HepG2 (cell line): ENCODE results near the gene HOXA5. TPM values are rescaled to one million over a fixed set of nuclear protein-coding genes. Genes with fewer than 3 reads are reported as not detected.

ENCODE experiments used
- FOXM1 ChIP-seq: sonication (generic); formaldehyde crosslinking; IDR thresholded peaks from 2 replicates; pipeline ENCODE4 v1.5.0; 2020; ENCODE audit warnings: missing genetic modification reagents
- GMEB1 ChIP-seq: sonication (generic); formaldehyde crosslinking; IDR thresholded peaks from 2 replicates; pipeline ENCODE4 v1.5.1; 2020; ENCODE audit warnings: missing genetic modification reagents, mild to moderate bottlenecking, borderline replicate concordance
- PAXIP1 ChIP-seq: sonication (generic); formaldehyde crosslinking; conservative IDR thresholded peaks from 2 replicates; pipeline ENCODE4 v1.4.0; 2020; ENCODE audit warnings: mild to moderate bottlenecking, missing genetic modification reagents, moderate library complexity
- POLR2A ChIP-seq, 2 experiments: IDR thresholded peaks; 2 replicates each; pipeline ENCODE4 v1.6.1; 2011; ENCODE audit warnings: low read depth in 2 of 2, low read length in 2 of 2, mild to moderate bottlenecking in 1 of 2, moderate library complexity in 1 of 2; ENCODE audit not compliant: insufficient read depth in 1 of 2
- ZNF407 ChIP-seq: sonication (generic); formaldehyde crosslinking; IDR thresholded peaks from one replicate; pipeline ENCODE4 v1.5.1; 2020; ENCODE audit warnings: mild to moderate bottlenecking, missing genetic modification reagents; ENCODE audit errors: not compliant biosample characterization
- polyA plus RNA-seq, 8 experiments: library from polyadenylated mRNA; depleted of rRNA in 3 of 8; stranded (reverse) in 7 of 8; unstranded in 1 of 8; fragments of >200 nt; fragmentation: Illumina TruSeq in 4 of 8; extraction: Trizol in 4 of 8; gene quantifications; 2 replicates each; pipeline versions ENCODE4 v1.2.1 to v1.2.3, GENCODE V29; 2011 to 2016; ENCODE audit warnings: low read depth in 4 of 8, missing spikeins in 1 of 8, mixed read lengths in 1 of 8; ENCODE audit not compliant: insufficient read depth in 1 of 8
- total RNA-seq, 5 experiments: library from RNA; depleted of rRNA; stranded (reverse); fragments of >200 nt; fragmentation: Illumina TruSeq; extraction: Trizol; gene quantifications; 2 replicates each; pipeline ENCODE4 v1.2.3, GENCODE V29; 2016; ENCODE audit warnings: low read depth in 1 of 5
- TF ChIP-seq, protein P1 (sequence below): sonication (generic); formaldehyde crosslinking; IDR thresholded peaks from 2 replicates; pipeline ENCODE4 v1.4.0; 2020; ENCODE audit warnings: missing genetic modification reagents, borderline replicate concordance
- TF ChIP-seq, protein P2 (sequence below): sonication (generic); formaldehyde crosslinking; IDR thresholded peaks from 2 replicates; pipeline ENCODE4 v1.8.0; 2022; ENCODE audit warnings: mild to moderate bottlenecking, missing genetic modification reagents

Gene HOXA5
- total and polyA plus RNA-seq, 2 of the 13 experiments (the other 11 are each of a cell fraction or from before 2014, with no cell fraction given): 3.2 to 3.6 TPM

DNA sequence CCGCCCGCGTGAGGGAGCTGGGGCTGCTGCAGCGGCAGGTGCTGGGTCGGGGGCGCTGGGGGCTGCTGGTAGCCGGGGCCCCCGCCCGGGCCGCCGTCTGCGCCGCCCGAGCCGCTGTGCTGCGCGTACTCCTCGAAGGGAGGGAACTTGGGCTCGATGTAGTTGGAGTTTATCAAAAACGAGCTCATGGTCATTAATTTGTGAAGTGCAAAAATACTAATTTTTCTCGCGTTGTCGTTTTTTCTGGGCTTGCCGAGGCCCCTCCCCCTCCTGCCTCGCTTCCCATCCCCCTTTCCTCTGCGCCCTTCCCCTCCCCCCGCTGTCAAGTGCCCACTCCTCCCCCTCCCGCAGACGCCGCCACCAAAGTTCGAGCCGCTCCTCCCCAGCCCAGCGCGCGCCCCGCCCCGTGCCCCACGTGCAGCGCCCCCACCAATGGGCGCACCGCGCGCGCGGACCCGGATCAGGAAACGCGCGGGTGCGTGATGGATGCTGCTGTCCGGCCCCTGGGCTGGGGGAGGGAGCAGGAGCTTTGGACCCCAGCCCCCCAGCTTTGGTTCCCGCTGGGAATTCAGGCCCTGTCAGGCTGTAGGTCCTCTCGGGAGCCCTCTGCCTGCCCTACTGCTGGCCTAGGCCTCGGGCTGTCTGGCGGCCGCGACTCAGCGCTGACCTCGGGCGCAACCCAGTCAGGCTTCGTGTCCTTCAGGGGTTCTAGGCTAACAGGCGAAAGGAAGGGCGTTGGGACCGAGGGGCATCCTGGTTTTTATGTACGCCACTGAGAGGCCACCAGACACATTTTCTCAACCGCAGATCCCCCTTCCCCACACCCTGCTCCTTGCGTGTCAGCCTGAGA lies 12.7 kb downstream of the HOXA5 start, which contains the start of gene HOXA4 (continued):
- TF ChIP-seq POLR2A (IDR thresholded peaks at IDR 0.05; ENCODE audit: insufficient read depth in 1 of 2, low read depth in 2 of 2, low read length in 2 of 2) (peak; percentile 76 to 77), ZNF407 (CRISPR knock-in tag) (no peak), FOXM1 (no peak), GMEB1 (CRISPR knock-in tag) (peak; percentile 84), PAXIP1 (peak; percentile 74)
- TF ChIP-seq, protein P1, sequence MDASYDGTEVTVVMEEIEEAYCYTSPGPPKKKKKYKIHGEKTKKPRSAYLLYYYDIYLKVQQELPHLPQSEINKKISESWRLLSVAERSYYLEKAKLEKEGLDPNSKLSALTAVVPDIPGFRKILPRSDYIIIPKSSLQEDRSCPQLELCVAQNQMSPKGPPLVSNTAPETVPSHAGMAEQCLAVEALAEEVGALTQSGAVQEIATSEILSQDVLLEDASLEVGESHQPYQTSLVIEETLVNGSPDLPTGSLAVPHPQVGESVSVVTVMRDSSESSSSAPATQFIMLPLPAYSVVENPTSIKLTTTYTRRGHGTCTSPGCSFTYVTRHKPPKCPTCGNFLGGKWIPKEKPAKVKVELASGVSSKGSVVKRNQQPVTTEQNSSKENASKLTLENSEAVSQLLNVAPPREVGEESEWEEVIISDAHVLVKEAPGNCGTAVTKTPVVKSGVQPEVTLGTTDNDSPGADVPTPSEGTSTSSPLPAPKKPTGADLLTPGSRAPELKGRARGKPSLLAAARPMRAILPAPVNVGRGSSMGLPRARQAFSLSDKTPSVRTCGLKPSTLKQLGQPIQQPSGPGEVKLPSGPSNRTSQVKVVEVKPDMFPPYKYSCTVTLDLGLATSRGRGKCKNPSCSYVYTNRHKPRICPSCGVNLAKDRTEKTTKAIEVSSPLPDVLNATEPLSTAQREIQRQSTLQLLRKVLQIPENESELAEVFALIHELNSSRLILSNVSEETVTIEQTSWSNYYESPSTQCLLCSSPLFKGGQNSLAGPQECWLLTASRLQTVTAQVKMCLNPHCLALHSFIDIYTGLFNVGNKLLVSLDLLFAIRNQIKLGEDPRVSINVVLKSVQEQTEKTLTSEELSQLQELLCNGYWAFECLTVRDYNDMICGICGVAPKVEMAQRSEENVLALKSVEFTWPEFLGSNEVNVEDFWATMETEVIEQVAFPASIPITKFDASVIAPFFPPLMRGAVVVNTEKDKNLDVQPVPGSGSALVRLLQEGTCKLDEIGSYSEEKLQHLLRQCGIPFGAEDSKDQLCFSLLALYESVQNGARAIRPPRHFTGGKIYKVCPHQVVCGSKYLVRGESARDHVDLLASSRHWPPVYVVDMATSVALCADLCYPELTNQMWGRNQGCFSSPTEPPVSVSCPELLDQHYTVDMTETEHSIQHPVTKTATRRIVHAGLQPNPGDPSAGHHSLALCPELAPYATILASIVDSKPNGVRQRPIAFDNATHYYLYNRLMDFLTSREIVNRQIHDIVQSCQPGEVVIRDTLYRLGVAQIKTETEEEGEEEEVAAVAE: no peak
- TF ChIP-seq, protein P2, sequence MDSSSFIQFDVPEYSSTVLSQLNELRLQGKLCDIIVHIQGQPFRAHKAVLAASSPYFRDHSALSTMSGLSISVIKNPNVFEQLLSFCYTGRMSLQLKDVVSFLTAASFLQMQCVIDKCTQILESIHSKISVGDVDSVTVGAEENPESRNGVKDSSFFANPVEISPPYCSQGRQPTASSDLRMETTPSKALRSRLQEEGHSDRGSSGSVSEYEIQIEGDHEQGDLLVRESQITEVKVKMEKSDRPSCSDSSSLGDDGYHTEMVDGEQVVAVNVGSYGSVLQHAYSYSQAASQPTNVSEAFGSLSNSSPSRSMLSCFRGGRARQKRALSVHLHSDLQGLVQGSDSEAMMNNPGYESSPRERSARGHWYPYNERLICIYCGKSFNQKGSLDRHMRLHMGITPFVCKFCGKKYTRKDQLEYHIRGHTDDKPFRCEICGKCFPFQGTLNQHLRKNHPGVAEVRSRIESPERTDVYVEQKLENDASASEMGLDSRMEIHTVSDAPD: 0 out of 2 replicates have a peak, but pooled peaks have one; percentile 63
